ENCODE results near the gene DEFB118.
"Not testable (repeated sequence)": the region's sequence is repeated elsewhere in the genome, so short reads cannot be mapped to it uniquely, and the experiment has no call there.

Gene DEFB118

GRCh38 chr20:31368301-31368700, at the start of gene DEFB118:
DEFB118 (plus strand) TSS chr20:31368601; CDS start chr20:31368651, 50 bp downstream.
- DNase-seq = no peak

- no peak for DNase-seq
Measured at GRCh38 chr20:31322504-31322903, 45.9 kb upstream of the DEFB118 start.

GRCh38 chr20:31330893-31331292, 37.5 kb upstream of the DEFB118 start:
- DNase-seq = no peak

GRCh38 chr20:31341470-31341869, 26.9 kb upstream of the DEFB118 start:
- DNase-seq = no peak

GRCh38 chr20:31355981-31356380, 12.4 kb upstream of the DEFB118 start:
- no peak for DNase-seq

GRCh38 chr20:31363295-31363694, 5.1 kb upstream of the DEFB118 start:
- DNase-seq = no peak

- DNase-seq = not testable (repeated sequence)
Measured at GRCh38 chr20:31364272-31364671, 4.1 kb upstream of the DEFB118 start.

- no peak for DNase-seq
Measured at GRCh38 chr20:31374346-31374745, 5.9 kb downstream of the DEFB118 start.

DNA sequence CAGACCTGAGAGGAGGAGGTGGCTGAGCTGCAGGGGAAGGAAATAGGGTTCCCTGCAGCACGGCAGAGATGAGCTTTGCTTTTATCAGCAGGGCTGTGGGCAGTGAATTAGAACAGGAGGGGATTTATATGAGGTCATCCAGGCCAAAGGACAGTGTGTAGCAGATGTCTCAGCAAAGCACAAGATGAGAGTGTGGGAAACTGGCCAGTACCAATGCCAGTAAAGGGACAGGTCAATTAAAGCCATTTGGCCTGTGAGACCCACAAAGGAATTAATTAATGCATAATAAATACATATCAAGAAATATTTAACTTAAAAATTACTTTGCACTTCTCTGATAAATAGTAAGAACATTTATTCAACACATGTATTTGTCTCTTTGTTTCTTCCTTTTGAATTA, 22.1 kb downstream of the DEFB118 start, which contains the start of gene DEFB119:
Gene DEFB119, minus strand, starts transcription at position 101 of the 400 bp plus-strand sequence. CDS start 107 bp downstream, outside the sequence.
- no peak for DNase-seq

- no peak for DNase-seq
Measured at GRCh38 chr20:31392836-31393235, 24.4 kb downstream of the DEFB118 start.

GRCh38 chr20:31394900-31395299, 26.5 kb downstream of the DEFB118 start:
- DNase-seq = no peak

DNA sequence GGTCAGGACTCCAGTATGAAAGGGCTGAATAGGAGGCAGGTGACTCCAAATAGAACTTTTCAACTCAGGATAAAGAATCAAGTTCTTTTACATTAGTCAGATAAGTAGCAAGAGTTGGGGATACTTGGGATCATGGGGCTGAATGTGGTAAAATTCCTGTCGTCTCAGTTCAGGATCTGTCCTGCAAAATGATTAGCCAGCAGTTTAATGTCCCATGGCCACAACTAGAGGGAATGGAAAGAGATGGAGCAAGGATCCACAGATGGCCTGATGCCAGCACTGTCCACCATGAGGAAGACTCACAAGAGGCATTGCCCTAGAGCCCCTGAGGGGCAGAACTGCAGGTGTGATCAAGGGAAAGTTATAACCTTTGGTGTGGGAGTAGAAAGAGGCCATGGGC, 35.5 kb downstream of the DEFB118 start:
- no peak for DNase-seq

DNA sequence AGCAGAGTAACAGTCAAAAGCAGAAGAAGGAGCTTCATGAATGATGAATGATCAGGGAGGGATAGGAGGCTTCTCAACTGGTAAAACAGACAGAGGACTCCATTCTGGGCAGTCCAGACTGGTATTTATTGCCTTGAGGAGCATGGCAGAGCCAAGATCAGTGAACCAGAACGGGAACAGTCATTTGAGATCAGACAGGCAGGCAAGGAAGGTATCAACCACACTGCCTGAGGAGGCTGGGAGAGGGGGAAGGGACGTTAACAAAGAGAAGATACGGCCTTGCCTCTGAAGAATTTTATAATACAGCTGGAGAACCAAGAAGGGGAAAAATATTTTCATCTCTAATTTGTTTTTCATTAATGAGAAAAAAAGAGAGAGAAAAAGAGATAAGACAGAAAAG, 37.7 kb downstream of the DEFB118 start, which contains the start of gene DEFB121:
Gene DEFB121, minus strand, starts transcription at position 101 of the 400 bp plus-strand sequence. Its CDS starts 63 bp downstream, at position 38.
- no peak for DNase-seq

- no peak for DNase-seq
Measured at GRCh38 chr20:31410011-31410410, 41.6 kb downstream of the DEFB118 start.

DNA sequence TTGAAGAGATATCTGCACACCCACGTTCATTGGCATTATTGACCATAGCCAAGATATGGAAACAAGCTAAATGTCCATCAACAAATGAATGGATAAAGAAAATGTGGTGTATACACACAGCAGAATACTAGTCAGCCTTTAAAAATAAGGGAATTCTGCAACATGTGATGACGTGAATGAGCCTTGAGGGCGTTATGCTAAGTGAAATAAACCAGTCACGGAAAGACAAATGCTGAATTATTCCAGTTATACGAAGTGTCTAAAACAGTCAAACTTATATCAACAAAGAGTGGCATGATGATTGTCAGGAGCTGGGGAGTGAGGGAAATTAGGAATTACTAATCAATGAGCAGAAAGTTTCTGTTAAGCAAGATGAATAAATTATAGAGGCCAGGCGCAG, 46.0 kb downstream of the DEFB118 start:
- no peak for DNase-seq

- DNase-seq = no peak
Measured at GRCh38 chr20:31415653-31416052, 47.3 kb downstream of the DEFB118 start.

GRCh38 chr20:31418307-31418706, 49.9 kb downstream of the DEFB118 start:
- no peak for DNase-seq
